RPMI8226 (cell line): ENCODE results near the gene ST6GAL1.
"Not testable (repeated sequence)": the region's sequence is repeated elsewhere in the genome, so short reads cannot be mapped to it uniquely, and the experiment has no call there.

ENCODE experiments used
- DNase-seq: peaks from one replicate; pipeline ENCODE4 v3.0.0-alpha.2; 2015

The ST6GAL1 gene, protein sequence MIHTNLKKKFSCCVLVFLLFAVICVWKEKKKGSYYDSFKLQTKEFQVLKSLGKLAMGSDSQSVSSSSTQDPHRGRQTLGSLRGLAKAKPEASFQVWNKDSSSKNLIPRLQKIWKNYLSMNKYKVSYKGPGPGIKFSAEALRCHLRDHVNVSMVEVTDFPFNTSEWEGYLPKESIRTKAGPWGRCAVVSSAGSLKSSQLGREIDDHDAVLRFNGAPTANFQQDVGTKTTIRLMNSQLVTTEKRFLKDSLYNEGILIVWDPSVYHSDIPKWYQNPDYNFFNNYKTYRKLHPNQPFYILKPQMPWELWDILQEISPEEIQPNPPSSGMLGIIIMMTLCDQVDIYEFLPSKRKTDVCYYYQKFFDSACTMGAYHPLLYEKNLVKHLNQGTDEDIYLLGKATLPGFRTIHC

DNA sequence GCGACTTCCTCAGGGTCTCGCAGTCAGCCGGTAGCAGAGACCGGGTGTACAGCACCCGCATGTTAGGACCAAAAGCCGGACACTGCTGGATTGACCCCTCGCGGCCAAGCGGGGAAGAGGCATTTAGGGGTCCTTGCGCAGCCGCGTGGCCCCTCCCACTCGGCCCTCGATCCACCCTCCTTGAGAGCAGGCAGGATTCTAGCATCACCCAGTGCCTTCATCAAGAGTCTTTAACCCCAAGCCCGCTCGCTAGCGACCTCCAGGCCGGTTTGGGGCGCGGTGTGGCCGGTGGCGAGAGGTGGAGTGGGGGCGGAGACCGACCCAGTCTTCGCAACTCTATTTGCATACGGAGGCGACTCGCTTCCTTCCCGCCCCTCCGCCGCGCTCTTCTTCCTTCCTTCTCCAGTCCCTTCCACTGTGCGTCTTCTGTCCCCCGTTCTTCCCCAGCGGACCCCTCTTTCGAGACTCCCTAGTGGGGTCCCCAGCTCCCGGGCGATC, at the start of gene ST6GAL1:
TSS of gene ST6GAL1 (plus strand) at position 384 of the 498 bp plus-strand sequence. CDS start 112,178 bp downstream, outside the sequence.
- DNase-seq, result peak; percentile 69

DNA sequence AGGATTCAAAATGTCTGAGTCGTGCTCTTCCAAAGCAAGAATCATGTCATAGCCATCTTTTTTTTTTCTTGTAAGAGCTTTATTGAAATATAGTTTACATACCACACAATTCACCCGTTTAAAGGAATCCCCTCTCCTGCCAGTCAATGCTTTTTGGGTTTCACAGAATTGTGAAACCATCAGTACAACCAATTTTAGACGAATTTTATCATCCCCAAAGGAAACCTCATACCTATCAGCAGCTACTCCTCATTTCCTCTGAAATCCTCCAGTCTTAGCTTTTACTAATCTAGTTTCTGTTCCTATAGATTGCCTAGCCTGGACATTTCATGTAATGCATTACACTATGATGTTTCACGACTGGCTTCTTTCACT, 48.2 kb upstream of the ST6GAL1 start:
- DNase-seq, result no peak

DNA sequence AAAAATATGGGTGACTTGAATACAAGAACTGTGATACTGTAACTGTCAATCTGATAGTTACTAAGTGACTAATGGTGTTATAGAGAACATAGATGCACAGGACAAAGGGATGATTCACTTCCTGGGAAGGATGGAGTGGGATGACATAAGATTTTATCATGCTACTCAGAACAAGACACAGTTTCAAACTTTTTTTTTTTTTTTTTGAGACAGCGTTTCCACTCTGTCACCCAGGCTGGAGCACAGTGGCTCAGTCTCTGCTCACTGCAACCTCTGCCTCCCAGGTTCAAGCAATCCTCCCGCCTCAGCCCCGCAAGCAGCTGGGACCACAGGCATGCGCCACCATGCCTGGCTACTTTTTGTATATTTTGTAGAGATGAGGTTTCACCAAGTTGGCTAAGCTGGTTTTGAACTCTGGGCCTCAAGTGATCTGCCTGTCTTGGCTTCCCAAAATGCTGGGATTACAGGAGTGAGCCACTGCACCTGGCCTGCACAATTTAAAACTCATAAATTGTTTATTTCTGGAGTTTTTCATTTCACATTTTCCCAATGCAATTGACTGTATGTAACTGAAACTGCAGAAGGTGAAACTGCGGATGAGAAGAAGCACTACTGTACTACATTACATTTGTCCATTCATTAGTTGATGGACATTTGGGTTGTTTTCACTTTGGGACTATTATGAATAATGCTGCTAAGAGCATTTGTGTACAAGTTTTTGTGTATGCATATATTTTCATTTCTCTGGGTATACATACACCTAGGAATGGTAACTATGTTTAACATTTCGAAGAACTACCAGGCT, 47.2 kb upstream of the ST6GAL1 start:
- no peak for DNase-seq

DNA sequence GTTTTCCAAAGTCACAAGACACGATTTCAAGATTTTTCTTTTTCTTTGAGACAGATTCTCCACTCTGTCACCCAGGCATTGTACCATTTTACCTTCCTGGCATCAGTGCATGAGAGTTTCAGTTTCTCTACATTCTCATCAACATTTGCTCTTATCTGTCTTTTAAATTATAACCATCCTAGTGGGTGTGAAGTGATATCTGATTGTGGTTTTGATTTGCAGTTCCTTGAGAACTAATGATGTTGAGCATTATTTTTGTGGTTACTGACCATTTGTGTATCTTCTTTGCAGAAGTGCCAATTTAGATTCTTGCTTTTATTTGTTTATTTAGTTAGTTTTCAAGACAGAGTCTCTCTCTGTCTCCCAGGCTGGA, 46.7 kb upstream of the ST6GAL1 start:
- DNase-seq, result no peak

DNA sequence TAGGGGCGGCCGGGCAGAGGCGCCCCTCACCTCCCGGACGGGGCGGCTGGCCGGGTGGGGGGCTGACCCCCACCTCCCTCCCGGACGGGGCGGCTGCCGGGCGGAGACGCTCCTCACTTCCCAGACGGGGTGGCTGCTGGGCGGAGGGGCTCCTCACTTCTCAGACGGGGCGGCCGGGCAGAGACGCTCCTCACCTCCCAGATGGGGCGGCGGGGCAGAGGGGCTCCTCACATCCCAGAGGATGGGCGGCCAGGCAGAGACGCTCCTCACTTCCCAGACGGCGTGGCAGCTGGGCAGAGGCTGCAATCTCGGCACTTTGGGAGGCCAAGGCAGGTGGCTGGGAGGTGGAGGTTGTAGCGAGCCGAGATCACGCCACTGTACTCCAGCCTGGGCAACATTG, 45.5 kb upstream of the ST6GAL1 start:
- DNase-seq, result not testable (repeated sequence)

DNA sequence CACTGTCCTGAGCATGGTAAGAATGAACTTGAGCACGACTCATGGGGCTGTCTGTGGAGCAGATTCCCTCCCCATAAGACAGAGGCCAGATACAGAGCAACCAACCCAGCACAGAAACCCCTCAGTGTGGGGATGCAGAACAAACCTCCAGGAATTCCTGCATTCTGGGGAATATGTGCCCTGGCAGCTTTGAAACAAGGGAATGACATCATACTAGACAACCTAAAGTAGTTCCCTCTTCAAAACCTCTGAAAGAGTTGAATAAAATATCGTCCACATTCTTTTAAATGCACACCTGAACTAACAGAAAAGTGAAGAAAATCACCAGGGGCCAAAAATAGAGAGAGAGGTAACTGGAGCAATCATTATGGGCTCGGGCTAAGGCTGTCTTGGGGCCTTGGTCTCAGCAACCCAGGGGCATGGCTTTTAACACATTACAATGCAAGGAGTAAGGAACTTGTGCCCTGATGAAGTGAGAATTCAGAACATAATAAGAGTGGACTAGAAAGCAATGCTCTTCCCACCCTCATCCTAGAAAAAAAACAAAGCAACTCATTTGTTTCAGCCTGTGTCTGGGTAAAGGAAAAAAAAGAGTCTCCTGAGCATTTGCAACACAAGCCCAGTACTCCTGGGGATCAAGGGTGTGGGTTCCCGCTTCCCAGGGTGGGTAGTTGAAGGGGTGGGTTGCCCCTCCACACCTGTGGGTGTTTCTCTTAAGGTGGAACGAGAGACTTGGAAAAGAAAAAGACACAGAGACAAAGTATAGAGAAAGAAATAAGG, 43.9 kb upstream of the ST6GAL1 start:
- DNase-seq, result no peak

DNA sequence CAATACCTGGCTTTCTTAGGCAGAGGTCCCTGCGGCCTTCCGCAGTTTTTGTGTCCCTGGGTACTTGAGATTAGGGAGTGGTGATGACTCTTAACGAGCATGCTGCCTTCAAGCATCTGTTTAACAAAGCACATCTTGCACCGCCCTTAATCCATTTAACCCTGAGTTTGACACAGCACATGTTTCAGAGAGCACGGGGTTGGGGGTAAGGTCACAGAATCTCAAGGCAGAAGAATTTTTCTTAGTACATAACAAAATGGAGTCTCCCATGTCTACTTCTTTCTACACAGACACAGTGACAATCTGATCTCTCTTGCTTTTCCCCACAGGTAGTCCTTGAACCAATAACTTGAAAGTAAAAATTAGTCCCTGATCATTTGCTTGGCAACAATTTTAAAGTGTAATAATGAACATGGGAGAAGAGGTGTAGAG, 42.8 kb upstream of the ST6GAL1 start:
- not testable (repeated sequence) for DNase-seq

DNA sequence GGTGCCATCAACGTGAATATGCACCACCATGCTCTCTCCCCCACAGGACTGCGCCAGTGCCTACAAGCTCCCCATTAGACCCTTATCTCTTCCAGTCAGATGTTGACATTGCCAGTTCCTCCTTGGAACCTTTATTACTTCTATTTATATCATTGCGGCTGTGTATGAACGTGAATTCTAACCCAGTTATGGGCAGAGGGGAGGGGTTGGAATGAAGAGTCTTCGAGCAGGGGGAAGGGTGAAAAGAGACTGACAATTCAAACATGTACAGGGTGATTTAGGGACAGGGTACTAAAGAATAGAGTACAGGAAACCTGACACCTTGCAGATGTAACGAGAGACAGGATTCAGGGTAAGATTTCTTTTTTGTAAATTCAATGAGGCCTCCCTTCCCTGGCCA, 41.8 kb upstream of the ST6GAL1 start:
- DNase-seq, result no peak

DNA sequence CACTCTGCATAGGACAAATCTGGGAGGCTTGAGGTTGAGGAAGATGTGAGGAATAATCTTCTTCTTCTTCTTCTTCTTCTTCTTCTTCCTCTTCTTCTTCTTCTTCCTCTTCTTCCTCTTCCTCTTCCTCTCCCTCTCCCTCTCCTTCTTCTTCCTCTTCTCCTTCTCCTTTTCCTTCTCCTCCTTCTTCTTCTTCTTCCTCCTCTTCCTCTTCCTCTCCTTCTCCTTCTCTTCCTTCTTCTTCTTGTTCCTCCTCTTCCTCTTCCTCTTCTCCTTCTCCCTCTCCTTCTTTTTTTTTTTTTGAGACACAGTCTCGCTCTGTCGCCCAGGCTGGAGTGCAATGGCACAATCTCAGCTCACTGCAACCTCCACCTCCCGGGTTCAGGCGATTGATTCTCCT, 40.6 kb upstream of the ST6GAL1 start:
- not testable (repeated sequence) for DNase-seq

DNA sequence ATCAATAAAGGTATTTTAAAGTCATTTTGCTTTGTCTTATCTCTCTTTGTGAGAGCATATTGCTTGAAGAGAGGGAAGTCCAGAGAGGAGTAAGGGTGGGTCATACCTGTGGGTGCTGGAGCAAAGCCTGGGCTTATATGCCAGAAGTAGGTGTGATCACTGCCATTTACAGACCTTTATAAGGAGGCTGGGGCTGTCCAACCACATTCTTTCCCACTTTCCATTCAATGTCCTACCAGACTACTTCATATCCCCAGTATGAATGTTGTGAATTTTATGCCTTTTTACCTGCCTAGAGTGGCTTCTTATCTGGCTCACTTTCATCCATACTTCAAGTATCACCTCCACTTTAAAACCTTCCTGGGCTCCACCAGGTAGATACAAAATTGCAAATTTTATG, 39.4 kb upstream of the ST6GAL1 start:
- DNase-seq, result no peak

DNA sequence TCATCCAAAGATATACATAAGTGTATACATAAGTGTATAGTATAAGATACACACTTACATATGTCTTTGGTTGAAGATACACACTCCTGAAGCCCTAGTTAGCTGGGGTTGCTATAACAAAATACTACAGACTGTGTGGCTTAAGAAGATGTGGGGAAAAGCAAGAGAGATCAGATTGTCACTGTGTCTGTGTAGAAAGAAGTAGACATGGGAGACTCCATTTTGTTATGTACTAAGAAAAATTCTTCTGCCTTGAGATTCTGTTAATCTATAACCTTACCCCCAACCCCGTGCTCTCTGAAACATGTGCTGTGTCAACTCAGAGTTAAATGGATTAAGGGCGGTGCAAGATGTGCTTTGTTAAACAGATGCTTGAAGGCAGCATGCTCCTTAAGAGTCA, 37.3 kb upstream of the ST6GAL1 start:
- not testable (repeated sequence) for DNase-seq

DNA sequence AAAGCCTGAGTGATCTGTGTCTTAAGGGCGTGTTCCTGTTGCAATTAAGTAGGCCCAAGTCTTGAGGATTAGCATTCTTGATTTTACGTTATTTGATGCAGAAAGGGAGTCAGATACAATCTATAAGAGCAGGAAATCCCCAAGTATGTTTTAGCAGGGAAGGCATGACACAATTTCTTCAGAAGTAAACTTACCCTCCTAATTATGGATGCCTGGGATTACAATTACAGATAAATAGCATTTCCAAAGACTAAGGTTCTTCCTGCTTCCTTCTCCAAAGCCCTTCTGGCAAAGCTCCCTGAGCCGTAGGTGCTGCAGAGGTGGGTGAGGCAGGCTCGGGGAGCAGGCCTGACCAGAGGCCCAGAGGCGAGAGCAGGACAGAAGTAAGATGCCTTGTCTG, 34.9 kb upstream of the ST6GAL1 start:
- DNase-seq, result no peak

DNA sequence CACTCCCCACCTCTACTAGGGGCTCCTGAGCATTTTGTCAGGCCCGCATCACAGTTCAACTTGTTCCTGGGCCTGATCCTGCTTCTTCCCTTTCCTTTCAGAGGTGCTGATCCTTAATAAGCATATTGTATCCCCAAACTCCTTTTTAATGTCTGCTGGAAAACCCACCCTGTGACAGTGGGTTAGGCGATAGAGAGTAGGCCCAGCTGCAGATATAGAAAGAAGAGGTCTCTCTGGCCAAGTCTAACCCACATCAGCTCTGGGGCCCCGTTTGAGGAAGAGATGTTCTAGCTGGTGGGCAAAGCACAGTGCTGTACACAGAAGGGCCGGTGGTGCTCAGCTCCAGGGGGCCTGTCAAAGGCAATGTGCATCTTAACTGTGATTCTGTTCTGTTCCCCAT, 34.3 kb upstream of the ST6GAL1 start:
- no peak for DNase-seq

DNA sequence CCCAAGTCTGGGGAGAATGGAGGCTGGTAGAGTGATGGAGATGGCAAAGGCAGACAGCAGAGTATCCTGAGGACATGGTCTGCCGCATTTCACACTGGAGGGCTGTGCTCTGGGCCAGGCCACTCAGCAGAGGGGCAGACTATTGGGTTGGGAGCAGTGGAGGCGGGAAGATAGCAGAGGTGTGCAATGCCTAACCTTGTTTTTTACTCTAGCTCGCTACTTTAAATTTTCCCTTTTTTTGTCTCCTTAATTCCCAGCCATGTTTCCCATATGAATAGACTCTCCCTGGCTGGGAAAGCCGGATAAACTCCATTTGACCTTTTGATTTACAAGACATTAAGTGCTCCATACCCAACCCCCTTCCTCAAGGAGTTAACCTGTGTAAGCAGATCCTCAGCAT, 33.5 kb upstream of the ST6GAL1 start:
- no peak for DNase-seq

DNA sequence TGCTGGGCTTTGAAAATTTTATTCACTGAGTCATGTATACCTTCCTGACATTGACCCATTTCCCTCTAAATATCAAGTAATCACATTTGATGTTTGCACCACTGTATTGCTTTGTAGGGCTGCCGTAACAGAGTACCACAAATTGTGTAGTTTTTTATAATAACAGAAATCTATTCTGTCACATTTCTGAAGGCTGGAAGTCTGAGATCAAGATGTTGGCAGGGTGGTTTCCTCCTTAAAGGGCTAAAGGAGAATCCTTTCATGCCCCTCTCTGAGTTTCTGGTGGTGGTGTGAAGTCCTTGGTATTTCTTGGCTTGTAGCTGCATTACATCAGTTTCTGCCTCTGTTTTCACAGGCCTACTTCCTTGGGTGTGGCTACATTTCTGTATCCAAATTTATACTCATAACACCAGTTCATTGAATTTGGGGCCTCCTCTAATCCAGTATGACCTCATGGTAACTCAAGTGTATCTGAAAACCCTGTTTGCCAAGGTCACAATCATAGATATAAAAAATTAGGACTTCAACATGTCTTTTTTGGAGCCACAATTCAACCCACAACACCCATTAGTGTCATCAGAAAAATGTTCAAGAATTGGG, 29.1 kb upstream of the ST6GAL1 start:
- DNase-seq, result no peak

DNA sequence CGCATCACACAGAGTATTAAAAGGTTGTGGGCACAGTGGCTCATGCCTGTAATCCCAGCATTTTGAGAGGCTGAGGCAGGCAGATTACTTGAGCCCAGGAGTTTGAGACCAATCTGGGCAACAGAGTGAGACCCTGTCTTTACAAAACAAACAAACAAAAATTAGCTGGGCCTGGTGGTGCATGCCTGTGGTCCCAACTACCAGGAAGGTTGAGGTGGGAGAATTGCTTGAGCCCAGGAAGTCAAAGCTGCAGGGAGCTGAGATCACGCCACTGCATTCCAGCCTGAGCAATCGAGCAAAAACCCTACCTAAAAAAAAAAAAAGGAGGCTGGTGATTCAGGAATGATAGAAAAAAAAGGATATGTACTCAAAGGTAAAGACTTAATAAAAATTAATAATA, 28.2 kb upstream of the ST6GAL1 start:
- no peak for DNase-seq

DNA sequence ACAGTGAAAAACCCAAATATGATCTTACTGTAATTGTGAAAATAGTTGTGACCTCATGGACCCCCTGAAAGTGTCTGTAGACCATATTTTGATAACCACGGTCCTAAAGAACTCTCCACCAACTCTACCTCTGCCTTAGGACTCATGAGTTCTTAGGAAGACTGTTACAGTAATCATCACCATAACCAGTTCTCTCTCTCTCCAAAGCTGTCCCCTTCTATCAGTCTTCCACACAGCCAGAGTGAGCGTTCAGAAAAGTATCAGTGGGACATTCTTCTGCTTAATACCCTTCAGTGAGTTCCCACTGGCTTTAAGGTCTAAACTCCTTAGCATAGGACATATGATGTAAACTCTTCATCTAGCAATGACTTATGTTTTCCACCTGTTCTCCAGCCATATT, 27.6 kb upstream of the ST6GAL1 start:
- no peak for DNase-seq

DNA sequence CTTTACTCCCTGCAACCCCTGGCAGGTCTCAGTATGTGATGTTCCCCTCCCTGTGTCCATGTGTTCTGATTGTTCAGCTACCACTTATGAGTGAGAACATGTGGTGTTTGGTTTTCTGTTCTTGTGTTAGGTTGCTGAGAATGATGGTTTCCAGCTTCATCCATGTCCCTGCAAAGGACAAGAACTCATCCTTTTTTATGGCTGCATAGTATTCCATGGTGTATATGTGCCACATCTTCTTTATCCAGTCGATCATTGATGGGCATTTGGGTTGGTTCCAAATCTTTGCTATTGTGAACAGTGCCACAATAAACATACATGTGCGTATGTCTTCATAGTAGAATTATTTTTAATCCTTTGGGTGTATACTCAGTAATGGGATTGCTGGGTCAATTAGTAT, 26.6 kb upstream of the ST6GAL1 start:
- not testable (repeated sequence) for DNase-seq

DNA sequence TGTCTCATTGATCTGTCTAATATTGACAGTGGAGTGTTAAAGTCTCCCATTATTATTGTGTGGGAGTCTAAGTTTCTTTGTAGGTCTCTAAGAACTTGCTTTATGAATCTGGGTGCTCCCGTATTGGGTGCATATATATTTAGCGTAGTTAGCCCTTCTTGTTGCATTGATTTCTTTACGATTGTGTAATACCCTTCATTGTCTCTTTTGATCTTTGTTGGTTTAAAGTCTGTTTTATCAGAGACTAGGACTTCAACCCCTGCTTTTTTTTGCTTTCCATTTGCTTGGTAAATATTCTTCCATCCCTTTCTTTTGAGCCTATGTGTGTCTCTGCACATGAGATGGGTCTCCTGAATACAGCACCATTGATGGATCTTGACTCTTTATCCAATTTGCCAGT, 23.3 kb upstream of the ST6GAL1 start:
- not testable (repeated sequence) for DNase-seq

DNA sequence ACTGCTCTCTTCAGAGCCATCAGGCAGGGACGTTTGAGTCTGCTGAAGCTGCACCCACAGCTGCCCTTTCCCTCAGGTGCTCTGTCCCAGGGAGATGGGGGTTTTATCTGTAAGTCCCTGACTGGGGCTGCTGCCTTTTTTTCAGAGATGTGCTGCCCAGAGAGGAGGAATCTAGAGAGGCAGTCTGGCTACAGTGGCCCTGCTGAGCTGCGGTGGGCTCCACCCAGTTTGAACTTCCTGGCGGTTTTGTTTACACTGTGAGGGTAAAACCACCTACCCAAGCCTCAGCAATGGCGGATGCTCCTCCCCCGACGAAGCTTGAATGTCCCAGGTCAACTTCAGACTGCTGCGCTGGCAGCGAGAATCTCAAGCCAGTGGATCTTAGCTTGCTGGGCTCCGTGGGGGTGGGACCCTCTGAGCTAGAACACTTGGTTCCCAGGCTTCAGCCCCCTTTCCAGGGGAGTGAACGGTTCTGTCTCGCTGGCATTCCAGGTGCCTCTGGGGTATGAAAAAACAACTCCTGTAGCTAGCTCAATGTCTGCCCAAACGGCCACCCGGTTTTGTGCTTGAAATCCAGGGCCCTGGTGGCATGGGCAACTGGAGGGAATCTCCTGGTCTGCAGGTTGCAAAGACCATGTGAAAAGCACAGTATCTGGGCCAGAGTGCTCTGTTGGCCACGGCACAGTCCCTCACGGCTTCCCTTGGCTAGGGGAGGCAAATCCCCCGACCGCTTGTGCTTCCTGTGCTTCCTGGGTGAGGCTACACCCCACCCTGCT, 21.1 kb upstream of the ST6GAL1 start:
- no peak for DNase-seq

DNA sequence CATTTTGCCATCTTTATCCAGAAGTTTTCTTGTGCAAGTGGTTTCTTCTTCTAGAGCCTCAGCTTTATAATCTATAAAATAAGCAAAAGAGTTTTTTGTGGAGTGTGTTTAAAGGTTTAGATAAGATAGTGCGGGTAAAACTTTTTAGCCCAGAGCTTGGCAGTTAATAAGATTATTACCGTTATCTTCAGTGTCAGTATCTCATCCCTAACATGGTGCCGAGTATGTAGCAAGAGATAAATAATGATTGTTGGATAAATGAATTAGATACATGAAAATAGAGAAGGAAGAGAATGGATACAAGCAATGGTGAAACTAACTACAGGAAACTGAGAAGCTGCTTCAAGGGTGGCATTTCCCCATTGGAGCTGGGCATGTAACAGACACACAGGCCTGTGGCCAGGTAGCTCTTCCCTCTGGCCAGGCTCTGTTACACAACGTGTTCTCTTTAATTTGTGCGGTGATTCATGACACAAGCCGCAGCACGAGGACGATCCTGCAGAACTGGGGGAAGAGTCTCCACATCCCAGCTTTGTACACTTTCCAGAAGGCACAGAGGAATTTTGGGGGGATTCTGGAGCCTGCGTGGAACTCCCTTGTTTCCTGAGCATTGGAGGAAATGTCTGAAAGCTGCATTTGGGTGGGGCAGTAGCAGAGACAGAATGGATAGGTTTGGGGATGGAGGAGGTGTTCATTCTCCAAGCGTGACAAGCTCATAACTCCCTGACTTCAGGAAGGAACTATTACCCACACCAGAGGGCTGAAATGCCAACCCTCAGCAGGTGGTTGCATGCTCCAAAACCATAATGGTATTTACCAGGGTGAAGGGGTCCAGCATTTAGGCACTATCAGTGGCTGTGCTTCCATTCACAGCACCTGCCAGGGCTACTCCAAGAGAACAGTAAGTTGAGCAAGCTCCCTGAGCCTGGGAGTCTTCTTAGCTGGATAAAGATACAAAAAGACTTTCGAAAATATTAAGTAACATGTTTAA, 14.2 kb upstream of the ST6GAL1 start:
- no peak for DNase-seq
